ENCODE measurements around the gene STK4.

- no peak for TF ChIP-seq EP300 (IDR thresholded peaks at IDR 0.05)
- no peak for TF ChIP-seq CTCF (IDR thresholded peaks at IDR 0.05)
These were observed 6.6 kb upstream of the STK4 start for GRCh38 chr20:44959638-44960102.

Measured in ovary (tissue), 3 donors.